Sigmoid colon (tissue), 7 donors: ENCODE results near the gene PGA4. TPM values are rescaled to one million over a fixed set of nuclear protein-coding genes. Genes with fewer than 3 reads are reported as not detected.
"Not testable (repeated sequence)": the region's sequence is repeated elsewhere in the genome, so short reads cannot be mapped to it uniquely, and the experiment has no call there.

ENCODE experiments used
- DNase-seq: peaks from one replicate; pipeline ENCODE4 v3.0.0-alpha.2; 2019
- H3K27ac ChIP-seq, 4 donors: fragments of 200-600 bp; sonication (generic); one replicate each; pipeline ENCODE4 v1.5.1; 2016 to 2019; ENCODE audit warnings: mild to moderate bottlenecking in 1 of 4
- H3K27me3 ChIP-seq, 3 donors: fragments of 200-600 bp; sonication (generic); one replicate each; pipeline ENCODE4 v1.5.1; 2019; ENCODE audit warnings: mild to moderate bottlenecking in 1 of 3
- H3K36me3 ChIP-seq, 4 donors: fragments of 200-600 bp; sonication (generic); one replicate each; pipeline ENCODE4 v1.5.1; 2016 to 2019
- H3K4me1 ChIP-seq, 4 donors: fragments of 200-600 bp; sonication (generic); one replicate each; pipeline ENCODE4 v1.5.1; 2017 to 2019
- H3K4me3 ChIP-seq, 4 donors: fragments of 200-600 bp; sonication (generic); one replicate each; pipeline ENCODE4 v1.5.1; 2017 to 2019; ENCODE audit warnings: mild to moderate bottlenecking in 2 of 4, moderate library complexity in 1 of 4
- H3K9me3 ChIP-seq, 4 donors: fragments of 200-600 bp in 3 of 4; sonication (generic) in 3 of 4; one replicate each; pipeline versions ENCODE4 v1.5.1 to v1.6.1; 2013 to 2019
- WGBS, 2 donors: extraction: QIAGEN DNeasy Blood & Tissue Kit; methylation state at CpG; one replicate each; pipeline ENCODE4 v1.1.7; 2013; 5-methylcytosine and 5-hydroxymethylcytosine counted together
- intact Hi-C: fragments of 100-400 bp; cut with DNase I; formaldehyde crosslinking; loops from one replicate; pipeline ENCODE4 v1.15.1; 2023
- polyA plus RNA-seq, 3 donors: library from polyadenylated mRNA; stranded (reverse); fragments of 200-250 nt; gene quantifications; one replicate each; pipeline ENCODE4 v1.2.3, GENCODE V29; 2013
- total RNA-seq, 4 donors: library from RNA; depleted of rRNA; stranded (reverse); fragments of >200 nt; gene quantifications; one replicate each; pipeline ENCODE4 v1.1.0, GENCODE V29; 2016
- donor health status: healthy with polysubstance abuse.
- donor health status: Bipolar disorder and iron deficiency.
- donor health status: healthy.

PGA4 gene
- total and polyA plus RNA-seq, 7 donors: 0.26 to 27.6 (median 4.3) TPM; not detected in 2

DNA sequence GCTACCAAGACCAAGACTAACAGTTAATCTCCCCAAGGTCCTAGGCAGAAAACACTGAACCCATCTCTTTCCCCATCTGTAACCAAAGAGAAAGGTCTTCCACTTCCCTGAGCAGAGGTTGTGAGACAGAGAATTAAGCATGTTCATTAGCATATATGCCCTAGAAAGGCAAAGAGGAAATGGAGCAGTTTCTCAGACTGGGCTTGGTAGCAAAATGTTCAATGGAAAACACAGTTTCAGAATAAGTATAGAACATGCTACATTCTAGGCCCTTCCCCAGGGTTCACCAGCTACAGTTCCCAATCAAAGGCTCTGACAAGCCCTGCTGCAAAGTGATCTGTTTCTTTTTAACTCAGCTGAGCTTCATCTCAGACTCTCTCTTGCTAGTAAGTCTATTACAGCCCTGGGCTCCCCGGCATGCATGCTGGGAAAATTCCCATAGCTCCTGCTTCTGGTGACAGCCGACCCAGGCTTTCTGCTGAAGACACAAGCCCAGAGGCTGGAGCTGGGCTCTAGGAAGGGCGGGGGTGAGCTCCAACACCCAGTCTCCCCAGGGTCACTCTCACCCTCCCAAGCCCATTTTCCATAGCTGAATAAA, 10.5 kb downstream of the PGA4 start:
- H3K36me3 ChIP-seq: not testable (repeated sequence)
- no CpG with 5 or more reads among the region's 3 CpGs for WGBS, 2 donors

GRCh38 chr11:61237130-61237529, 15.0 kb downstream of the PGA4 start:
- WGBS, 2 donors: no CpG with 5 or more reads among the region's 4 CpGs
- H3K27me3 ChIP-seq, H3K4me3 ChIP-seq, H3K36me3 ChIP-seq, H3K4me1 ChIP-seq, H3K9me3 ChIP-seq, DNase-seq, intact Hi-C loops, H3K27ac ChIP-seq: not testable (repeated sequence)

More for the DNA sequence above, 10.5 kb downstream of the PGA4 start:
- H3K27ac ChIP-seq, H3K4me1 ChIP-seq, H3K9me3 ChIP-seq, DNase-seq, intact Hi-C loops, H3K4me3 ChIP-seq, H3K27me3 ChIP-seq: not testable (repeated sequence)

- H3K4me1 ChIP-seq, H3K36me3 ChIP-seq, H3K4me3 ChIP-seq, intact Hi-C loops, H3K9me3 ChIP-seq, H3K27me3 ChIP-seq, DNase-seq, H3K27ac ChIP-seq: not testable (repeated sequence)
- WGBS, 2 donors: 64 to 66% methylated on average over 8 of the region's 8 CpGs
Observed at GRCh38 chr11:61240288-61240687, 18.1 kb downstream of the PGA4 start.

GRCh38 chr11:61240875-61241274, 18.7 kb downstream of the PGA4 start, which contains the start of gene PGA5:
Gene PGA5 (plus strand): TSS chr11:61241175. CDS start chr11:61241227, 52 bp downstream.
- H3K9me3 ChIP-seq, H3K4me1 ChIP-seq, H3K4me3 ChIP-seq, H3K27ac ChIP-seq, H3K36me3 ChIP-seq, intact Hi-C loops, H3K27me3 ChIP-seq, DNase-seq: not testable (repeated sequence)
- WGBS, 2 donors: no CpG with 5 or more reads among the region's 8 CpGs

DNA sequence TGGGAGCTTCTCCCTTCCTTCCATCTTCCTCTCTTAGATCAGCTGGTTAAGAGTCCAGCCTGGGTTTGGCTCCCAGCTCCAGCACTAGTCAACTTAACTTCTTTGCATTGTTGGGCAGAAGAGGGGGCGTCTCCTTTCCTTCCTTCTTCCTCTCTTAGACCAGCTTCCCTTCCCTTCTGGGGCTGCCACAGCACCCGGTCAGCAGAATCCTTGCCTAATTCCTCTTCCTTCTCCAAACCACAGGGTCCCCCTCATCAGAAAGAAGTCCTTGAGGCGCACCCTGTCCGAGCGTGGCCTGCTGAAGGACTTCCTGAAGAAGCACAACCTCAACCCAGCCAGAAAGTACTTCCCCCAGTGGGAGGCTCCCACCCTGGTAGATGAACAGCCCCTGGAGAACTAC, 19.4 kb downstream of the PGA4 start:
- intact Hi-C loops, DNase-seq: not testable (repeated sequence)
- no CpG with 5 or more reads among the region's 5 CpGs for WGBS, 2 donors

DNA sequence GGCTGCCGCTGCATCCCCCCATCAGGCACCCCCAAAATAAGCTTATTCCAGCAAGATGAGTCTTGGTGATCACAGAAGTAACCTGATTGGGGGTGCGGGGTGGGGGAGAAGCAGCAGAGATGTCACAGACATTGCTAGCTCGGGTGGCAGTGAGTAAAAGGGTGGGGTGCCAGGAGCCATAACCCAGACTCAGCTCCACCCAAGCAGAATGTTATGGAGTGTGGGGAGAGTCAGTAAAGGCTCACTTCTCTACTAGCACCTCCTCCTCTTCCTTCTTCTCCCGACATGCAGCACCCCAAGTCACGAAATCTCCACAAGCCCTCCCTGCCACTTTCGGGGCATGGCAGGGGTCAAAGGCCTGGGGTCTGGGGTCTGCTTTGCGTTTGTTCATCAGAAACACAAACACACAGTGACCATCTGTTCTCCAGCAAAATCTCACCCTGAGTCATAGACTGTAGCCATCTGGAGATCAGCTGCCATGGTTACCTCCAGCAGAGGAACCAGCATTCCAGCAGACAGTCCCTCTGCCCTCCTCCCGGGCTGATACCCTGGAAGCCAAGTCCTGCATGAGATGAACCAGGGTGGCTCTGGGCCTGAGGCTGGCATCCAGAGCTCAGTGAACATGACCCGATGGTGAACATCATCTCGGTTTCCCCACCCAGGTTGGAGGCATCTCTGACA, 23.3 kb downstream of the PGA4 start:
- WGBS, 2 donors: no CpG with 5 or more reads among the region's 10 CpGs
- H3K36me3 ChIP-seq, H3K4me3 ChIP-seq, H3K9me3 ChIP-seq, H3K27me3 ChIP-seq, H3K27ac ChIP-seq, H3K4me1 ChIP-seq, intact Hi-C loops, DNase-seq: not testable (repeated sequence)

More for the DNA sequence above, 19.4 kb downstream of the PGA4 start:
- not testable (repeated sequence) for H3K27ac ChIP-seq, H3K9me3 ChIP-seq, H3K27me3 ChIP-seq, H3K4me3 ChIP-seq, H3K36me3 ChIP-seq, H3K4me1 ChIP-seq

DNA sequence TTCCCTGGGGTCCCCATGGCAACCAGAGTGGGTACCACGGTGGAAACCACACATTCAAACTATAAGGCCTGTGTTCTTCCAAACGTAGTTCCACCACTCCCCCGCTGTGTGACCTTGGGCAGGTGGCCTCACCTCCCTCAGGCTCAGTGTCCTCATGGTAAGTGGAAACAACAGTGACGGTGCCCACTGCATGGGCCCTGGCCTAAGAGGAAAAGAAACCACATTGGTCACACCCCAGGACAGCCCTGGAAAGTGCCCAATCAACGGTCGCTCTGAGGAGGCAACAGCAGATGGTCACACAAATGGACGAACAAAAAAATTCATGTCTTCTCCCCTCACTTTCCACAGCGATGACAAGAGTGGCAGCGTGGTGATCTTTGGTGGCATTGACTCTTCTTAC, 25.9 kb downstream of the PGA4 start:
- not testable (repeated sequence) for H3K36me3 ChIP-seq, DNase-seq

GRCh38 chr11:61249201-61249600, 27.1 kb downstream of the PGA4 start:
- H3K4me3 ChIP-seq, H3K4me1 ChIP-seq, H3K36me3 ChIP-seq, H3K27ac ChIP-seq, DNase-seq, H3K9me3 ChIP-seq, intact Hi-C loops, H3K27me3 ChIP-seq: not testable (repeated sequence)
- 87 to 92% methylated on average over 8 of the region's 8 CpGs for WGBS, 2 donors

More for the DNA sequence above, 25.9 kb downstream of the PGA4 start:
- H3K4me1 ChIP-seq, H3K4me3 ChIP-seq, H3K27ac ChIP-seq, intact Hi-C loops, H3K9me3 ChIP-seq, H3K27me3 ChIP-seq: not testable (repeated sequence)
- WGBS, 2 donors: 82 to 86% methylated on average over 9 of the region's 9 CpGs

- H3K4me3 ChIP-seq, H3K4me1 ChIP-seq, intact Hi-C loops, H3K36me3 ChIP-seq, H3K27ac ChIP-seq, H3K9me3 ChIP-seq, DNase-seq, H3K27me3 ChIP-seq: not testable (repeated sequence)
- 76 to 79% methylated on average over 20 of the region's 20 CpGs for WGBS, 2 donors
Observed at GRCh38 chr11:61250796-61251765, 28.9 kb downstream of the PGA4 start.

DNA sequence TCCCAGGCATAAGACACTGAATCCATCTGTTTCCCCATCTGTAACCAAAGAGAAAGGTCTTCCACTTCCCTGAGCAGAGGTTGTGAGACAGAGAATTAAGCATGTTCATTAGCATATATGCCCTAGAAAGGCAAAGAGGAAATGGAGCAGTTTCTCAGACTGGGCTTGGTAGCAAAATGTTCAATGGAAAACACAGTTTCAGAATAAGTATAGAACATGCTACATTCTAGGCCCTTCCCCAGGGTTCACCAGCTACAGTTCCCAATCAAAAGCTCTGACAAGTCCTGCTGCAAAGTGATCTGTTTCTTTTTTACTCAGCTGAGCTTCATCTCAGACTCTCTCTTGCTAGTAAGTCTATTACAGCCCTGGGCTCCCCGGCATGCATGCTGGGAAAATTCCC, 30.2 kb downstream of the PGA4 start:
- not testable (repeated sequence) for H3K4me1 ChIP-seq
- WGBS, 2 donors: 13 to 55% methylated on average over 1 of the region's 1 CpG

More for the DNA sequence above, 30.2 kb downstream of the PGA4 start:
- H3K36me3 ChIP-seq, H3K4me3 ChIP-seq, DNase-seq, H3K9me3 ChIP-seq, intact Hi-C loops, H3K27ac ChIP-seq, H3K27me3 ChIP-seq: not testable (repeated sequence)
